SW 1271 (cell line): Measurements from ENCODE around the gene KNDC1.

Experiments used
- DNase-seq, 2 experiments: peaks; one replicate each; lab custom pipeline; 2025; lab: John Stamatoyannopoulos, UW

Gene KNDC1

GRCh38 chr10:133206356-133207040 is 46.5 kb downstream of the KNDC1 start:
- no peak for DNase-seq

DNA sequence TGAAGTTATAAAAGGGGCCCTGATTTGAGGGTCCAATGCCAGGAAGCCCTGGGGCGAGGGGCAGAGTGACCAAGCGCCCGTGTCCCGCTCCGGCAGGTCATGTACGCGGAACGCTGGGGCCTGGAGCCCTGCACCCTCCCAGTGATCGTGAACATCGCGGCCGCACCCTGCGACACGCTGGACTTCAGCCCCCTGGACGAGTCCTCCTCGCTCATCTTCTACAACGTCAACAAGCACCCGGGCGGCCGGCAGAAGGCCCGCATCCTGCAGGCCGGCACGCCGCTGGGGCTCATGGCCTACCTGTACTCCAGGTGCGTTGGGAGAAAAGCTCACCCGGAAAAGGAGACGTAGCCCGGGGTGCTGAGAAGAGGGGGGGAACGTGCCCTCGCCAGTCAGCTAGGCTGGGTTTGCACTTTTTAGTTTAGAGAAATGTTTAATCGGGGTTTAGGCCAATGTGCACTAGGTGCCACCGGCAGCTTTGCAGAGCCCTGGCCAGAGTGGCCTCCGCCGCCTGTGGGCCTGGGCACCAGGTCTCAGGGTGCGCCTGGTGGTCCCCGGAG is 47.1 kb downstream of the KNDC1 start:
- DNase-seq, result no peak

GRCh38 chr10:133207627-133208026 is 47.6 kb downstream of the KNDC1 start:
- DNase-seq, result no peak

DNA sequence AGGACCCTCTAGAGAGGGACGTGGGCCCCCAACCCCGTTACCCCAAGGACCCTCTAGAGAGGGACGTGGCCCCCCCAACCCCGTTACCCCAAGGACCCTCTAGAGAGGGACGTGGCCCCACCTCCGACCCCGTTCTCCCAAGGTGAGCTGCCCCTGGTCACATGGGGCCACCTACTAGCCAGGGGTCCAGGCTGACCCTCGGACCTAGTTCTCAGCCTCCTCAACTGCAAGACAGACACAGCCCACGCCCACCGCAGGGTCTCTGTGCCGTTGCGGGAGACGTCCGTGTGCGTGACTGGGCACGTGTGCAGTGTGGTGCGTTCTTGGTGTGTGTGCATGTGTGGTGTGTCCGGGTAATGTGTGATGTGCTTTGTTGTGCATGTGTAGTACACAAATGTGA is 48.4 kb downstream of the KNDC1 start:
- no peak for DNase-seq

DNA sequence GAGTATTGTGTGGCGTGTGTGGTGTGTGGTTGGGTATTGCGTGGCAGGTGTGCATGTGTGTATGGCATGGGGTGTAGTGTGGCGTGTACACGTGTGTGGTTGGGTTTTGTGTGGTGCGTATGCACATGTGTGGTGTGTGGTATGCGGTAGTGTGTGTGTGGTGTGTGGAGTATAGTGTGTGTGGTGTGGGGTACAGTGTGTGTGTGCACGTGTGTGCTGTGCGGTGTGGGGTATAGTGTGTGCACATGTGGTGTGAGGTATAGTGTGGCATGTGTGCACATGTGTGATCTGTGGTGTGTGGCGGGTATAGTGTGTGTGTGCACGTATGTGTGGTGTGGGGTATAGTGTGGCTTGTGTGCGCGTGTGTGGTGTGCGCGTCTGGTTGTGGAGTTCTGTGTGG is 49.1 kb downstream of the KNDC1 start:
- no peak for DNase-seq

GRCh38 chr10:133209641-133210040 is 49.6 kb downstream of the KNDC1 start:
- no peak for DNase-seq

GRCh38 chr10:133210398-133211140 is 50.5 kb downstream of the KNDC1 start:
- DNase-seq, result no peak

DNA sequence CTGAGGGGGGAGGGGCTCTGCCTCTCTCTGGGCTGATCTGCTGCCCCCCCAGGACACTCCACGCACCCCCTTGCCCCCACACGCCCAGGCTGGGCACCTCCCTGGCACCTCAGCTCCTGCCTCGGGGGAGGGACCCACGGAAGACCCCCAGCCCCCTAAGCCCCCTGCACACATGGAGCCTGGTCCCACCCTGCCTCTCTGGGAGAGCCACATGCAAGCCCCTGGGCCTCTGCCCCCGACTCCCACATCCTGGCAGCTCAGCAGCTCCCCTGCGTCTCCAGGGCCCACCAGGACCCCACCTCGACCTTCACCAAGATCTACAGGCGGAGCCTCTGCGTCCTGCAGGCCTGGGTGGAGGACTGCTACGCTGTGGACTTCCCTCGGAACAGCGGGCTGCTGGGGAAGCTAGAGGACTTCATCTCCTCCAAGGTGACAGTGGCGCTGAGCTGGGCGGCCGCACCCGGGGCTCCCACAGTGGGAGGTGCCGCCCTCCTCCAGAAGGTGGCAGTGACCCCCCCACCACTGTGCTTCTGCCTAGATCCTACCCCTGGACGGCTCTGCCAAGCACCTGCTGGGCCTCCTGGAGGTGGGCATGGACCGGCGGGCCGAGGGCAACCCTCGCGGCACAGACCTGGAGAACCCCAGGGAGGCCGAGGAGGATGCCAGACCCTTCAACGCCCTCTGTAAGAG is 51.3 kb downstream of the KNDC1 start:
- DNase-seq, result no peak

DNA sequence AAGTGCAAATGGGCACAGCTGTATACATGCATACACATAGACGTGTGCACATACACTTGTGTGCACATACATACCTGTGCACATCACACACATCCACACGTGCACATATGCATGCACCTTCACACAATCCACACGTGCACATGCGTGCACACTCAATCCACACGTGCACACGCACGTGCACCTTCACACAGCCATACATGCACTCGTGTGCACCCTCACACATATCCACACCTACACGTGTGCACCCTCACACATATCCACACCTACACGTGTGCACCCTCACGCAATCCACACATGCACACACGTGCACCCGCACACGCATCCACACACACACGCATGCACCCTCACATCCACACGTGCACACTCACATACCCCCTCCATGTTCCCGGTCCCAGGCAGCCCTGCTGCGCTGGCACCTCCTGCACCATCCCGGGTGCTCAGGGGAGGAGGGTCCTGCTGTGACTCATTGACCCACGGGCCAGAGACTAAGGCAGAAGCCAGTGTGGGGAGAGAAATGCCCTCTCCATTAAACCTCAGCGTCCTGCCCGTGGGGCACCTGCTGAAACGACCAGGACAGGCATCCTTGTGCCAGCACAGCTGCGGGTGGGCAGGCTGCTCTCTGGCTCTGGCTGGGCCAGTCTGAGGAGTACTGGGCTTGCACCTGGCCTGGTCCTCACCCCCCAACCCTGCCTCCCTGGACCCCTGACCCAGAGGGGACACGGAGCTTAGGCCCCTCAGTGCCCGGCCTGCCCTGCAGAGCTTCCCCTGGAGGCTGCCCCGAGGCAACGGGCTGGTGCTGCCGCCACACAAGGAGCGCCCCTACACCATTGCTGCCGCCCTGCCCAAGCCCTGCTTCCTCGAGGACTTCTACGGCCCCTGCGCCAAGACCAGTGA is 52.2 kb downstream of the KNDC1 start:
- no peak for DNase-seq

DNA sequence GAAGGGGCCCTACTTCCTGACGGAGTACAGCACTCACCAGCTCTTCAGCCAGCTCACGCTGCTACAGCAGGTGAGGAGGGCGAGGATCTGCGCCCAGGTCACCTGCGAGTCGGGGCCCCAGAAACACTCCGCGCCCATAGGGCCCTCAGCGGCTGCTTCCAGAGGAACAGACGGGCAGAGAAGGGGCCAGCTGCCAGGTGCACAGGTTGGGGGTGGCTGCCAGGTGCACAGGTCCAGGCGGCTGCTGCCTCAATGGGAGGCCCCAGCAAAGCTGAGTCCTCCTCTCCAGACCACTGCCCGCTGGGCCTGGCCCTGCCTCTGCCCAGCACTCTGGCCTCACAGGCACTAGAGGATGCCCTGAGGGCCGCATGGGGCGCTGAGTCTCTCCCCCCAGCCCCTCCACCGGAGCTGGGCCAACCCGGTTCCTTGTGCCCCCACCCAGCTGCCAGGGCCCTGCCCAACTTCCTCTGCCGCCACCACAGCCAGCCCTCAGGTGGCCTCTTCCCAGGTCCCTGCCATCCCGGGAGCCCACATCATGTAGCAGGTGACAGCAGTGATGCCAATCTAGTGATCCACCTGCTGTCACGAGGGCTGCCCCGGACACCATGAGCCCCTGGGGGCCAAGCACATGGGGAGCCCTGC is 53.0 kb downstream of the KNDC1 start:
- no peak for DNase-seq

DNA sequence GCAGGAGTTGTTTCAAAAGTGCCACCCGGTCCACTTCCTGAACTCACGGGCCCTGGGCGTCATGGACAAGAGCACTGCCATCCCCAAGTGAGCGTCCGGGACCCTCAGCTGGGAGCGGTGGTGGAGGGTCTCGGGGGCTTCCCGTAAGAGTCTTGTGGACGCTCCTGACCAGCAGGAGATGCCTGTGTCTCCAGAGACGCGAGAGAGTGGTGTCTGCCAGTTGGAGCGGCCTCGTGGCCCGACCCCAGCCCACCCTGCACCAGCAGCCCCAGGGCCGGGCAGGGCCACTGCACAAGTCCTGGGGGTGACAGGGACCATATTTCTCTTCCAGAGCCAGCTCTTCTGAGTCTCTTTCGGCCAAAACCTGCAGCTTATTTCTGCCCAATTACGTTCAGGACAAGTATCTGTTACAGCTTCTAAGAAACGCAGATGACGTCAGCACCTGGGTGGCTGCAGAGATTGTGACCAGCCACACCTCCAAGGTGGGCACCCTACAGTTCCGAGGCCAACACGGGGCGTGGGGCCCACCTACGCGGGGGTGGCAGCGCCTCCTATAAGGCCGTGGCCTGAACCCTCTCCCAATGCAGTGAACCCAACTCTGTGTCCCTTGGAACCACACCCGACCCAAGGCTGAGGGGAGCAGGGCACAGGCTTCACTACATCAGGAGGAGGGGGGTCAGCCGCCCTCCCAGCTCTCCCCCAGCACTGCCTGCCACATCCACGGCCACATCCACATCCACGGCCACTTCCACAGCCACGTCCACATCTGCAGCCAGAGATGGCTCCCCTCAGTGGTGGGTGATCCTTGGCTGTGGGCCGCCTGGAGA is 53.8 kb downstream of the KNDC1 start:
- no peak for DNase-seq

- no peak for DNase-seq
Observed at GRCh38 chr10:133214468-133215410, 54.7 kb downstream of the KNDC1 start.

- DNase-seq, result no peak
Observed at GRCh38 chr10:133215586-133215985, 55.6 kb downstream of the KNDC1 start.

- no peak for DNase-seq
Observed at GRCh38 chr10:133216776-133217175, 56.8 kb downstream of the KNDC1 start.

GRCh38 chr10:133217800-133218589 is 58.0 kb downstream of the KNDC1 start:
- DNase-seq, result no peak

DNA sequence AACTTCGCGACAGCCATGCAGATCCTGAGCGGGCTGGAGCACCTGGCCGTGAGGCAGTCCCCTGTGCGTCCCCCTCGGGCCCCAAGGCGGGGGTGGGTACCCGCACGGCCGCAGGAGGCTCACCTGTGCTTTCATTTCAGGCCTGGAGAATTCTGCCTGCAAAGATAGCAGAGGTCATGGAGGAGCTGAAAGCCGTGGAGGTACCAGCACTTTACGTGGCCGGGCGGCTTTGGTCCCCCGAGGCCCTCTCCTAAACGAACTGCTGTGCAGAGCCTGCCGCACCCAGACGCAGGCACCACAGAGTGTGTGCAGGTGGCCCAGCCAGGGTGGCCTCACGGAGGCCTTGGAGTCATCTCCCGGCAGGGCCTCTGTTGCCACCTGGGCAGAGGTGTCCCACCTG is 58.9 kb downstream of the KNDC1 start:
- DNase-seq, result no peak

- DNase-seq, result no peak
Observed at GRCh38 chr10:133219782-133220181, 59.8 kb downstream of the KNDC1 start.

GRCh38 chr10:133221331-133221730 is 61.3 kb downstream of the KNDC1 start:
- no peak for DNase-seq
